KG1 (cell line): ENCODE measurements around the gene TAS1R1.

Source experiments
- DNase-seq: peaks from one replicate; lab custom pipeline; 2025; lab: John Stamatoyannopoulos, UW

Gene TAS1R1

GRCh38 chr1:6603915-6604558, 48.9 kb downstream of the TAS1R1 start:
- DNase-seq = no peak

GRCh38 chr1:6612641-6613360, 57.7 kb downstream of the TAS1R1 start:
- peak; percentile 27 for DNase-seq

GRCh38 chr1:6613361-6614018, 58.4 kb downstream of the TAS1R1 start, which contains the start of gene PHF13:
PHF13 (plus strand) TSS chr1:6613731; CDS start chr1:6614067, 336 bp downstream.
- DNase-seq = peak; percentile 92

DNA sequence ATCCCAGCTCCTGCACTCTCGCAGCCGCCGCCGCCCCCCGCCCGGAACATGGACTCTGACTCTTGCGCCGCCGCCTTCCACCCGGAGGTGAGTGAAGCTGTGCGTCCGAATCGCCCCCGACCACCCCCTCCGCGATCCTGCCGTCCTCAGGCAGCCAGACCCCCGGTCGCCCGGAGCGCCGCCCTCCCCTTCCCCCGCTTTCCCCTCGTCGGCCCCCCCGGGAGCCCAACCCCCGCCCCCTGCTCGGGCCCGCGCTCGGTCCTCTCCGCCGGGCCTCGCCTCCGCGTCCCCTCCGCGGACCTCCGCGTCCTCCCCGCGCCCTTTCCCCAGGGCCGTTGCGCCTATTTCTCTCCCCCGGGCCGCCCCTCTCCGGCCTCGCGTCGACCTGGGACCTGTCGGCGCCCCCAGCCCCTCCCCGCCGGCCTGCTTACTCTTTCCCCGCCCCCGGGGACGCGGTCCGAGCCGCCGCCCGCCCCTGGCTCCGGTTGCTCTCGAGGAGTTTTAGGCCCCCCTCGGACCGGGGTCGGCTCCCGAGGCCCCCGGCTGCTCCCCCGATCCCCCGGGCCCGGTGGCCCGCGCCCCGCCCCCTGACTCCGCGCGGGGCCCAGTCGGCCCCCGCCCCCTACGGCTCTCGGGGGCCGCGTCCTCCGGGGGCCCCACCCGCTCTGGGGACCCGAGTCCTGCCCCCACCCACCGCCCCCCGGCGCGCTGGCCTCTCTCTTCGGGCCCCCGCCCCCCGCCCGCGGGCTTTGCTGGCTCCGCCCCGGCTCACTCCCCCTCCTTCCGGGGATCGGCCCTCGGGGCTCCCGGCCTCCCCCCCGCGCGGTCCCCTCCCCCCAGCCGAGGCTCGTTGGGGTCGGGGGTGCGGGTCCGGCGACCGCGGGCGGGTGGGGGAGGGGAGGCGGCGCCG, 59.2 kb downstream of the TAS1R1 start:
- no peak for DNase-seq

DNA sequence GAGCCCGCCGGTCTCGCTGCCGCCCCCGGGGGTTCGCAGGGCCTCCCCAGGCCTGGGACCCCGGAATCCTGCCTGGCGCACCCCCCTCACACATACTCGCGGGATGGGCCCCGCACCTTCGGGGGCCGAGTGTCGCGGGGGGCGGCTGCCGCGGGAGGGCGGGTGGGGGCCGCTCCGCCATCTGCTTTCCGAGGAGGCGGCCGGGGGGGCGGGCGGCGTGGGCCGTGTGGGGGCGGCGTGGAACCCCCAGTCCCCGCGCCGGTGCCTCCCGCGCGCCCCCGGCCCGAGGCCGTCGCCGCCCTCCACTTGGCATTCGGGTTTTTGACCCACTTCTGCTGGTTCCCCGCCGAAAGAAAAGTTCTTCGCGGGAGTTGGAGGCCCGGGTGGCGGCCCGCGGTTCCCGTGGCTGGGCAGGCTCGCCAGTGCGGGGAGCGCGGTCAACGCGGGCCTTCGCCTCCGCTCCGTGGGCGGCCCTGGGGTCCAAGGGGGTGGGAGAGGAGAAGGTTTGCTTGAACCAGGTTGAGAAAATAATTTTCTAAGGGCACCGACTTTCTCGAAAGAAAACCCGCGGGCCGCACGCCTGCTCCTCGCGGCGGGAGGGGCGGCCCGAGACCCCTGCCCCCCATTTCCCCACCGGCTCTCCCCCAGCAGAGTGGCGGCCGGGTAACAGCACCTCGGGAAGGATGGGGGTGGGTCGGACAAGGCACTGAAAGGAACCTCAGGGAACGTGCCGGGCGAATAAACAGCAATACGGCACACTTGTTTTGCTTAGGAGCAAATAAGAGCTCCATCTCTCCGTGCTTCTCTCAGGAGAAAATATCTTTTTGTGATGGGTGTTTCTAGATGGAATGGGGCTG, 60.0 kb downstream of the TAS1R1 start:
- DNase-seq = no peak

- DNase-seq = no peak
Observed at GRCh38 chr1:6619045-6619444, 63.9 kb downstream of the TAS1R1 start.

- no peak for DNase-seq
Observed at GRCh38 chr1:6621429-6622391, 66.6 kb downstream of the TAS1R1 start.

GRCh38 chr1:6622396-6623152, 67.5 kb downstream of the TAS1R1 start:
- no peak for DNase-seq

GRCh38 chr1:6623269-6623965, 68.3 kb downstream of the TAS1R1 start:
- no peak for DNase-seq

GRCh38 chr1:6624710-6625583, 69.8 kb downstream of the TAS1R1 start, which contains the start of gene THAP3:
THAP3 (plus strand) TSS chr1:6624868; CDS start chr1:6625219, 351 bp downstream.
- peak; percentile 41 for DNase-seq

DNA sequence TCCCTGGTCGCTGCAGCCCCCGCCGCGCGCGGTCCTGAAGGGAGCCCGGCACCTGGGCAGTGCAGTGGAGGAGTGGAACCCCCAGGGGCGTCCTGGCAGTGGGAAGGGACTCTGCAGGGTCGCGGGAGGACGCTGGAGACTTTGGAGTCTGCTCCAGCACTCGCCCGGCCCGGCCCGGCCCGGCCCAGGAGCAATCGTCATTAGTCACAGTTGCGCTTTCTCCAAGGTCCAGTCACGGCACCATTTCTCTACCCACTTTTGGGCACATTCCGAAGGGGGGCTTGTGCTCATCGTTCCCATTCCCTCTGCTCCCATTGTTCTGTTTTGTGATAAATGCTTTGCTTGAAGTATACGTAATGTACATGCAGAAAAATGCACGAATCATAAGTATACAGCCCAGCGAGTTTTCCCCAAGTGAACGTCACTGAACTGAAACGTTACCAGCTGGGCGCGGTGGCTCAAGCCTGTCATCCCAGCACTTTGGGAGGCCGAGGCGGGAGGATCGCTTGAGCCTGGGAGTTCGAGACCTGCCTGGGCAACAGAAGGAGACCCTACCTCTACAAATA, 70.6 kb downstream of the TAS1R1 start:
- DNase-seq = peak; percentile 9

DNA sequence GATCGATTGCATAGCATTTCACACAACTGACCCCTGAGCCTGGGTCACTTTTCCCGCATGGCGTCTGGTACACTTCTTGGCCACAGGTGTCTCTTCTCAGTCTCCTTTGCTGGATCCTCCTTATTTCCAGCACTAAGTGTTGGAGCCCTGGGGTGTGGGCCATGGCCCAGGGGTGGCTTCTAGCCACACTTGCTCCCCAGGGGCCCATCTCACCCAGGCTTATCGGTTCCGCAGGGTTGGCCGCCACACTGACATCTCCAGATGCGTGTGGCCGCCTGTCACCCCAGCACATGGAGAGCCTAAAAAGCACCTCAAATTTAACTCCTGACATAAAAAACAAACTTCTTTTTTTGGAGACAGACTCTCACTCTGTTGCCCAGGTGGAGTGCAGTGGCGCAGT, 71.9 kb downstream of the TAS1R1 start:
- no peak for DNase-seq

DNA sequence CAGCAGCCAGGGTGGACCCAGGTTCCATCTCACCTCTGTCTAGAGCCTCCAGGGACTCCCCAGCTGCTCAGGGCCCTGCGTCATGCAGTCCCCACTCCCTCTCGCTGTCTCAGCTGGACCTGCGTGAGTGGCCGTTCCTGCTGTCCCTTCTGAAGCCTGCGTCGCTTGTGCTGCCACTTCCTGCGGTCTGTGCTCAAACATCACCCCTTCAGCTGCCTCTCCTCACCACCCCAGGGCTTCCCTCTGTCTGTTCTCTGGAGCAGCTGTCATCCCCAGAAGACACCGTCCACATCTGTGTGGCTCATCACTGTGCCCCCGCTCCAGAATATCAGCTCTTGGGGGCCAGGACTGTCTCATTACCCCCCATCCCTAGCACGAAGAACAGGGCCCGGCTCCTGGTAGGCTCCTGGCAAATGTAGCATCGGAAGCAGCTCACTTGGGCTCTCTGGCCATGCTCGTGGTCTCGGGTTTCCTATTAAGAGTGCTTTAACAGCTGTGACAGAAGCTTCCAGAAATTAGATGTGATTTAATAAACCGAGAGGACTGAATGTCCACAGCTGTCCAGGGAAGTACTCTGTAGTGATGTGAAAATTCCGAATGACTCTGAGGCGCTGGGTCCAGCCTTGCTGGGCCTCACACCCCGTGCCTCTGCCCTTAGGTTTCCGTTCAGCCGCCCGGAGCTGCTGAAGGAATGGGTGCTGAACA, 72.9 kb downstream of the TAS1R1 start:
- no peak for DNase-seq

DNA sequence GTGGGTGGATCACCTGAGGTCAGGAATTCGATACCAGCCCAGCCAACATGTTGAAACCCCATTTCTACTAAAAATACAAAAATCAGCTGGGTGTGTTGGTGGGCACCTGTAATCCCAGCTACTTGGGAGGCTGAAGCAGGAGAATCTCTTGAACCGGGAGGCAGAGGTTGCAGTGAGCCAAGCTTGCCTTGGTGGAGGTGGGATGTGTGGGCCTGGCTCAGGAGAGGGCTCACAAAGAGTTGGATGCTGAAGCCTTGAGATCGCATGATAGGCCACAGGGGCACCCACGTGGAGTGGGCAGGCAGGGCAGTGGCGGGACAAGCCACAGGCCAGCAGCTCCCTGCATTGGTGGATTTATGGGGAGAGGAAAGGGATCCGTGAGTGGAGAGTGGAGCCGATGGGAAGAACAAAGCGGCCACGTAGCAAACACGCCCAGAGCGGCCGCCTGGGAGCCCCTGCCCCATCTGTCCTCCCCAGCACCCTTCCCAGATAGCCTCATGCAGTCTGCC, 73.9 kb downstream of the TAS1R1 start:
- DNase-seq = no peak
